Measurements from ENCODE around the gene ANKIB1.
A peak's percentile ranks its signal among the peaks of the same experiment; 100 is the strongest.
"Not testable (repeated sequence)": the region's sequence is repeated elsewhere in the genome, so short reads cannot be mapped to it uniquely, and the experiment has no call there.

The ANKIB1 gene

DNA sequence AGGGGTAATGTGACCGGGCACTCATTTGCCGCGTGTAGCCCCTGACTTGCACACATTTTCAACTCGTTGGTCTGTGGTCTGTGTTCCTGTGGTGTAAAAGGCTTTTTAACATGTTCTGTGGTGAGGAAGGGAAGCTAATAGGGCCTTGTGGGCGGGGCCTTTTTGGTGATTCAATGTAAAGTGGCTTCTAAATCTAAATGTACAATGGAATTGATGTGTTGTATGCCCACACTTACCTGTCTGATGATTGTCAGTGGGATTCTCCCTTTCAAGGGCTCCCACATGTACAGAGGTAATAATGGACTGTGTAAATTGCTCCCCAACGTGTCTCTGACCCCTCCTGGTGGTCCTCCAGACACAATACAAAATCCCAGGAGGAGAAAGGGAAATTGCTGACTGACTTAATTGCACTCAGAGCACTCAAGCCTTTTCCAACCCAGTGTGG is 158.4 kb downstream of the ANKIB1 start:
- peak; percentile 32 for DNase-seq

DNA sequence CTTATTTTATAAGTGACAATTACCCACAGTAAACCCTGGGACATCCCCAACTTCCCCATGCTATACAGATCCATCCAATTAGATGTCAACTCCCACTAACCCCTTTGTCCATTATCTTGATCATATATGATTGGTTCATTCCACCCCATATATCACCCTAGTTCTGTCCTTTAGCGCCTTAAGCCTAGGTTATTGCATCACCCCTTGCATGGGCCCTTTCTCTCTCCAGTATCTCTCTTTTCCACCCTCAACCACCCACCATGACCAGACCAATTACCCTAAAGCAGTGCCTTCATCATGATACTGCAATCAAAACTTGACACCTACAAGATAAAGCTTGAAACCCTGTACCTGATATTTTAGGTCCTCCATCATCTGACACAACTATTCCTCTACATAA is 163.6 kb downstream of the ANKIB1 start:
- DNase-seq, result no peak

- not testable (repeated sequence) for DNase-seq
Measured at GRCh38 chr7:92410162-92410561, 164.4 kb downstream of the ANKIB1 start.

DNA sequence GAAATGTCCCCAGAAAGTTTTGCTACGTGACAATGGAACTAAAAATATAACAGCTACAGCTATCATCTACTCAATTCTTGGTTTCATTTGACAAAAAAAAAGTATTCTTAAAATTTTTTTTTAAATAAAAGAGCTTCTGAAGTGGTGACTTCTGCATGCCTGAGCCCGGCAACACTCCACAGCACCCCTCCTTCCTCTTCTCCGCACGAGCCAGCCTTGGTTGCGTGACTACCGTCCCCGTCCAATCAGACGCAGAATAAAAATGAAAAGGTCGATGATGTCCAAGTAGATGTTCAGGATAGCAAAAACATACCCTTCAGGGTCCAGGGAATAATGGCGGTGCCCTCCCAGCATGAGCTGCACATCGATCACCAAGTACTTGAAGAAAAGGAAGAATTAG is 167.0 kb downstream of the ANKIB1 start:
- no peak for DNase-seq

- DNase-seq, result no peak
Measured at GRCh38 chr7:92413550-92413949, 167.8 kb downstream of the ANKIB1 start.

DNA sequence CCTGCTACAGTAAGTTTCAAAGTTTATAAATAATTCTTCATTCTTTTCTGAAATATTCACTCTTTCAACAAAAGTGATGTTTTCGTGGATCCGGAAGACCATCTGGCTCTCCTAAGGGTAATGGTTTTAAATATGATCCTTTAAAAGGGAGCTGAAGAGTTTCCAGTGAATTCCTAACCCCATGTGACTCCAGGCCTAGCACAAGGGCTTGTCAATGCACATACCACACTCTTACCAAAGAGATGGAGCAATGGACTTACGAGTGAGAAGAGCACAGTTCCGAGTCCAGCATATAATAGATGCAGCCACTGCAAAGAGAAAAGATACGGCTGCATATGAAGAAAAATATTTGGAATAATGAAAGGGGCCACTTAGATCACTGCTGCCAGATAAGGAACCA is 169.5 kb downstream of the ANKIB1 start:
- DNase-seq, result no peak

GRCh38 chr7:92417913-92418312 is 172.1 kb downstream of the ANKIB1 start:
- no peak for DNase-seq

GRCh38 chr7:92421676-92422435 is 176.1 kb downstream of the ANKIB1 start:
- no peak for DNase-seq

DNA sequence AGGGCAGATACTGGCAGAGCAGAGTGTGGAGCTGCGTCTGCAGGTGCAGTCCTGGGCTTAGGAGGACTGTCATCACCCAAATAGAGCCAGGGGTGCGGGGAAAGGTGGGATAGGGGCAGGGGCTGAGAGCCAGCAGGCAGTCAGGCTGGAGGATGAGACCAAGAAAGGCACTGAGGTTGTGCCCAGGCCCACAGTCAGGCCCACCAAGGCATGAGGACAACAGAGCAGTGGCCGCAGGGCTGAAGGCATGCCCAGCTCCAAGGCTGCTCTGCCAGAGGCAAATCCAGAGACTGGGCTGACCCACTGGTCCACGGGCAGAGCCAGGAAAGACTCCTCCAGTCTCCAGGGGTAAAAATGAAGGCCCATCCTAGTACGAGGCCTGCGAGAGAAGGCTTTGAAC is 177.2 kb downstream of the ANKIB1 start:
- DNase-seq, result no peak

DNA sequence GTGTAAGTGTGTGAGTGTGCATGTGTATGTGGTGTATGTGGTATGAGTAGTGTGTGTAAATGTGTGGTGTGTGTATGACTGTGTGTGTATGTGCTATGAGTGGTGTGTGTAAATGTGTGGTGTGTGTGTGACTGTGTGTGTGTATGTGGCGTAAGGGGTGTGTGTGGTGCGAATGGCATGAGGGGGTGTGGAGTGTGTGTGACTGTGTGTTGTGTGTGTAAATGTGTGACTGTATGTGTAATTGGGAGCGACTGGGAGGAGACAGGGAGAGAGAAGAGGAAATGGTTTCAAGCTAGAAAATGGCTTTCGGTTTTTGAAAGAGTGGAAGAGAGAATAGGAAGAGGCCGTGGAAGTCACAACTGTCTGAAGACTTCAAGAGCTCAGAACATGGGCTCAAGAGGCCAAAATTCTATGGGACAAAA is 177.9 kb downstream of the ANKIB1 start:
- DNase-seq, result no peak

DNA sequence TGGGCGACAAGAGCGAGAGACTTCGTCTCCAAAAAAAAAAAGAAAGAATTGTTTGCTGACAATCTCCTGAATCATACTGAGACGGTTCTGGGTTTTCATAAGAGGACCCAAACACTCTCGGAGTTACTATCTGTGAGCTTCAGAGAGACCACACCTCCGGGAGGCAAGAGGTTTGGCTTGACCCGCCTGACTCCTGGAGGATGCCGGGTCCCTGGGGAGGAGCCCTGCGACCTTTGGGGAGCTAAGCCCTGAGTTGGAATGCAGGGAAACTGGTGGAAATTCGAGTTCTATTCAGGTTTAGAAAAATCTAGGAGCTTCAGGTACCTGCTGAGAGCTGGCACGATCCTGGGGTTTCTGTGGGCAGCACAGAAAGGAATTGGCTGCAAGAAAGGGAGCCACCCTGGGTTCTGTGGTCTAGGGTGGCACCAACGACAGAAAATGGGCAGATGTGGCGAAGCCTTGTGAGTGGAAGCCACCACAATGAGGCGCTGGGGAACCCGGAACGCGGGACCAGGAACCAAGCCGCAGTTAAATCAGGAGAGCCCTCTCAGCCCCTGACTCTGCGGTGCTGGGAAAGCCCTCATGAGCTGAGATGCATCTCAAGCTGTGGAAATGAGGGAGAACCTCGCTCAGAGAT is 179.7 kb downstream of the ANKIB1 start:
- DNase-seq, result no peak

GRCh38 chr7:92427193-92427592 is 181.4 kb downstream of the ANKIB1 start:
- DNase-seq, result no peak

DNA sequence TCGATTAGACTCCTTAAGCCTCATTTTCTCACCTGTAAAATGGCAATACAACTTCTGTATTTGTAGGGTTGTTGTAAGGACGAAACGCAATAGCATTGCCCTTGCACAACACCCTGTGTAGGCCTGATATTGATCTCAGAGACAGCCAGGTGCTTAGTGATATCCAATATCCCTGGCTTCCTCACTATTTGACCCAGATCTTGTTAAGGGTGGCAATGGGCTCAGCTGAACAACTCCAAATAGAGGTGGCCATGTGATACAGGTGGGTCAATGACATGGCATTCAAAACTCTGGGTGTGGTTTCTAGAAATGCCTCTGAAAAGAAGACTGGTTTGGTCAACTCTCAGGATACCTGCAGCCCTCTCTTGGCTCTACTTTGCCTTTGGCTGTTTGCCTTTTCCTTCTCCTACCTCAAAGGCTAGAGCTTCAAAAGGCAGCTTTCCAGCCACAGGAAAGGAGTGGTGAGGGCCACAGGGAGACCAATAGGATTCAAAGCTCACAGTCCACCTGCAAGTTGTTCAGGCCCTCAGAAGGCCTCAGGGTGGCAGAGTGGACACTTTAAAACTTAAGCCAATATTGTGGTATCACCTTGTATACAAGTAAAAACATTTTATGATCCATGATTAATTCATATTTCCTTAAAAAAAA is 186.6 kb downstream of the ANKIB1 start:
- no peak for DNase-seq

DNA sequence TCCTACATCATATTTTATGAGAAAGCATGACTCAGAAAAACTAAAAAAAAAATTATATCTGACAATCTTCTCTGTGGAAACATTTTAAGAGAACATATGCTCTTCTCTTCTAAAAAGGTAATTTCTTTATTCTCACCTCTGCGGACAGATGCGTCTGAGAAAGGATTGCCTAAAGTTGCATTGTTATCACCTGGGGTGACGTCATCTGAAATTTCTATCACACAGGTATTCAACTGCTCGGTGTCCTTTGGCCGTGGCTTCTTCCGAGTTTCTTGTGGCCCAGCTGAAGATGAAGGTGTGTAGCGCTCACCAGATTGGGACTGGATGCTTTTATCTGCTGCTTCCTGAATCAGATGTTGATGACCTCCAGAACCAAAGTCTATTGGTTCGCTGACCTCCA is 187.2 kb downstream of the ANKIB1 start:
- DNase-seq, result no peak

GRCh38 chr7:92435542-92435941 is 189.8 kb downstream of the ANKIB1 start:
- no peak for DNase-seq

DNA sequence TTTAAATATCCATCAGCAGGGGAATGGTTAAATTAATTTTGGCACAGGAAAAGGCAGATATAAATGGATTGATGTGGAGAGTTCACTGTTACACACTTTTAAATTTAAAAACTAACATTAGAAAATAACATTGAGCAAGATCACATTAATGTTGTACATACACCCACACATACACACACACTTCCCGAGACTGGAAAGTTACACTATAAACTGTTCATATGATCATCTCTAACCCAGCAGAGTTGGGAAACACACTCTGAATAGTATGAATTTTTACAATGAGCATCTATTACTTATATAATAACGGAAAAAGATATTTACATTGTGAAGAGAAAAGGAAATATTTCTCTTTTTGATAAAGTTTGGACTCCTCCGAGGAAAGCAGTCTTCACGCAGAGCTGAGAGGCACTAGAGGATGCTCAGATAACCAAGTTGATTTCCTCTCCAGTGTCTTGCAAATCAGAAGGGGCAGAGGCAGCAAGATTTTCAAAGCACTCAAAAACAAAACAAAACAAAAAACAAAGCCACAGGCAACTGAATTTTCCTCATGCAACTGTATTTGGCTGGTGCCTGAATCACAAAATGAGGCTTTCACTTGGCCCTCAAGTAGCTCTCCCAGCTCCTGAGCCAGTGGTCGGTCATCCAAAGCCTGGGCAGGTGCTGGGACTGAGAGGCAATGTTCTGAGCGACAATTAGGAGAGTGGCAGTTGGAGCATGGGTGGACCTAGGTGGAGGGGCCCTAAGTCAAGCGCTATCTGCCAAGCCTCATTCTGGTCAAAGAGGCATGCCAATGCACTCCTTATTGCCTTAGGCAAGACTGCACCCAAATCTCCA is 191.1 kb downstream of the ANKIB1 start:
- DNase-seq, result no peak

DNA sequence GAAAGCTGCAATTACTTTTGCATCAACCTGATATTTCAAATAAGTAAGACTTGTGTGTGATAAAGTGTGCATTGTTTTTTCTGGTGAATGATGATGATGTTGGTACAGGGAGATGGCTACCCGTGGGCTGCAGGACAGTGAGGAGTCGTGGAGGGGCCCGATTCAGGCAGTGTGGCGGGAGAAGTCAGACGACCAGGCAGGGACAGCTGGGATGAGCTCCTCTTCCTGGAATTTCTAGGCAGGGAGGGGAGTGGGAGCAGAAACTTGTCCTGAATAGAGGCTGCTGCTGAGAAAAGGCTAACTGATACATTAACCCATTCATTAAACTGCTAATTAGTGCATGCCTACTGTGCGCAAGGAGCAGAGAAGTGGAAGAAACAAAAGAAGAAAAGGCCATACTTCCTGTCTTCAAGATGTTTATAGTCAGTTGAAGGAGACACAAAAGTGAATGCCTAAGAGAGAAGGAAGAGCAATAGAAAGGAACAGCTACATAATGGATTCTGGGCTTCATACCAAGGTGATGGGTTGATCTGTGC is 192.2 kb downstream of the ANKIB1 start:
- DNase-seq, result no peak

DNA sequence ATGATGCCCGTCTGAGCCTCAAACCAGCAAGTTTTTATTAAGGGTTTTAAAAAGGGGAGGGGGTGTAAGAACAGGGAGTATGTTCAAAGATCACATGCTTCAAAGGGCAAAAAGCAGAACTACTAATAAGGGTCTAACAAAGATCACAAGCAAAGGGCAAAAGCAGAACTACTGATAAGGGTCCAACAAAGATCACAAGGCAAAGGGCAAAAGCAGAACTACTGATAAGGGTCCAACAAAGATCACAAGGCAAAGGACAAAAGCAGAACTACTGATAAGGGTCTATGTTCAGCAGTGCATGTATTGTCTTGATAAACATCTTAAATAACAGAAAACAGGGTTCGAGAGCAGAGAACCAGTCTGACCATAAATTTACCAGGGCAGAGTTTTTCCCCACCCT is 196.9 kb downstream of the ANKIB1 start:
- not testable (repeated sequence) for DNase-seq

DNA sequence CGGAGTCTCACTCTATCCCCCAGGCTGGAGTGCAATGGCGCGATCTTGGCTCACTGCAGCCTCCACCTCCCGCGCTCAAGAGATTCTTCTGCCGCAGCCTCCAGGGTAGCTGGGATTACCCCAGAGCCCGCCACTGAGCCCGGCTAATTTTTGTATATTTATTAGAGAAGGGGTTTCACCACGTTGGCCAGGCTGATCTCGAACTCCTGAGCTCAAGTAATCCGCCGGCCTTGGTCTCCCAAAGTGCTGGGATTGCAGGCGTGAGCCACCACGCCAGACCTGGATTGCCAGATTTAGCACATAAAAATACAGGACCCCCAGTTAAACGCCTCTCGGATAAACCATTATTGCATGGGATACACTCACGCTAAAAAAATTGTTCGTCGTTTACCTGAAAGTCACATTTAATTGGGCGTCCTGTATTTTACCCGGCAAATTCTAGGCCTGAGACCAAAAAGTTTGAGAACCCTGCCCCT is 201.1 kb downstream of the ANKIB1 start:
- DNase-seq, result no peak

DNA sequence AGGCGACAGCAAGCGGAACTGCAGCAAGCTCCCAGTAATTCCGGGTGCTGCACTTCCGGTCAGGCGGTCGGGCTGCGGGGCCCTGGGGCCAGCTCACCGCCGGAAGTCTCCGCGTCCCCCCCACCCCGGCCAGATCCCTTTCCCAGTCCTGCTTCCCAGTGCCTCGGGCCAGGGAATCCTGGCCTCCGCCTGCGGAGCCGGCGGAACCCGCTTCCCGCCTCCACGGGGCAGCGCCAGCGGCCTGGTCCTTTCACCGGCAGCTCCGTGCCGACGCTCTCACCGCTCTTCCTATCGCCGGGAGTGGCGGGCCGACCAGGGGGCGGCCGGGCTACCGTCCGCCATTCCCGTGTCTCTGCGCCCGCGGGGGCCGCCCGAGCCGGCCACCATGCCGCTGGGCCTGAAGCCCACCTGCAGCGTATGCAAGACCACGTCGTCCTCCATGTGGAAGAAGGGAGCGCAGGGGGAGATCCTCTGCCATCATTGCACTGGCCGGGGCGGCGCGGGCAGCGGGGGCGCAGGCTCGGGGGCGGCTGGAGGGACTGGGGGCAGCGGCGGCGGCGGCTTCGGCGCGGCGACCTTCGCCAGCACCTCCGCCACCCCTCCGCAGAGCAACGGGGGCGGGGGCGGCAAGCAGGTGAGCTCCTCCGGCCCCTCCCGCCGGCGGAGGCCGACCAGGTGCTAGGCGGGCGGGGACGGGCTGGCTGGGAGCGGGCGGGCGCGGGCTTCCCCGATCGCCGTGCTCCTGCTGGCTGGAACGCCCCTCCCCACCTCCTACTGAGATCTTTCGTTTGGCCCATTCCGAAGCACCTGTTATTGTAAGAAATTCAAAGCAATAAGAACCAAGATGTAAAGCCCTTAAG is 201.8 kb downstream of the ANKIB1 start, which contains the start of gene GATAD1:
GATAD1 (plus strand) TSS at position 138 of the 860 bp plus-strand sequence; CDS start at position 386, 248 bp downstream.
- peak; percentile 78 for DNase-seq

GRCh38 chr7:92448205-92448747 is 202.5 kb downstream of the ANKIB1 start:
- DNase-seq, result peak; percentile 61
